GM19240 (cell line): ENCODE results near the gene NDC80.
"Not testable (repeated sequence)": the region's sequence is repeated elsewhere in the genome, so short reads cannot be mapped to it uniquely, and the experiment has no call there.

Source experiments
- DNase-seq: peaks from one replicate; pipeline ENCODE4 v3.0.0; 2011; ENCODE audit warnings: low spot score; ENCODE audit not compliant: insufficient read length

The NDC80 gene

DNA sequence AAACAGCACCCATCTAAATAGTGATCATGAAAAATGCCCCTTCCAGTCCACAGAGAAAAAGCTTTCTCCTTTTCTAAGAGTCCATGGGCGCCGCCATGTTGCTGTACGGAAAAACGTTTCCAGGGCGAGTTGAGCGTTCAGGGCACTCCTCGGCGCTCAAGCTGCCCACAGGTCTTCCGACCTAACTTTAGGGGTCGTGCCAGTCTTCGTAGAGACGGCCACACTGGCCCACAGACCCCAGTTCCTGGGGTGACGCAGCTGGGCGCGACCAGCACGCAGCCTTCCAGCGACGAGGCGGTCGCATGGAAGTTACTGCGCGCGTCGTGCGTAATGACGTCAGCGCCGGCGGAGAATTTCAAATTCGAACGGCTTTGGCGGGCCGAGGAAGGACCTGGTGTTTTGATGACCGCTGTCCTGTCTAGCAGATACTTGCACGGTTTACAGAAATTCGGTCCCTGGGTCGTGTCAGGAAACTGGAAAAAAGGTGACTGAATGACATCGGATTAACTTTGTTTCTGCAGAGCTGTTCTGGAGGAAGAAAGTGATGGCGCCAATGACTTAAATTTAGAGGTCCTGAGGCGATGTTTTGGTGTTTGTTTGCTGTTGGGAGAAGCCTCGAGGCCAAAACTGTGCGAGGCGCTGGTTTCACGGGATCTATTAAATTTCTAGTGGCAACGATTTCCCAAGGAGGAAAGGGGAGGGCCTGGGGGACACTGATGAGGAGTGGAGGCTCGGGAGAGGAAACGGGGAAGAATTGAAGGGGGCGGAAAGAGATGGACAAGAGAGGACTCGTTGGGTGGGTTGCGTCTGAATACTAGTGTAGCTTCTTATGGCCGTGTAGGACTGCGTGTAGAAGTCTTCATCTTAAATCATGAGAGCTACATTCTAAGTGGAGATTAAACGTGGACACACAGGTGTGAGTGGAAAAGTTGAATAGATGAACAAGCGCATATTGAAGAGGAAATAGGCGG, at the start of gene NDC80, which contains the start of gene METTL4:
Gene NDC80 (plus strand): TSS at position 358 of the 971 bp plus-strand sequence. CDS start 1,429 bp downstream, outside the sequence.
Gene METTL4 (minus strand): TSS at position 306 of the 971 bp plus-strand sequence. CDS start 4,289 bp downstream, outside the sequence.
- DNase-seq = peak; percentile 25

- no peak for DNase-seq
These were observed 49.2 kb upstream of the NDC80 start for GRCh38 chr18:2522112-2522511.

- DNase-seq = not testable (repeated sequence)
These were observed 46.6 kb upstream of the NDC80 start for GRCh38 chr18:2524794-2525198.

- no peak for DNase-seq
These were observed 45.0 kb upstream of the NDC80 start for GRCh38 chr18:2526329-2526728.

DNA sequence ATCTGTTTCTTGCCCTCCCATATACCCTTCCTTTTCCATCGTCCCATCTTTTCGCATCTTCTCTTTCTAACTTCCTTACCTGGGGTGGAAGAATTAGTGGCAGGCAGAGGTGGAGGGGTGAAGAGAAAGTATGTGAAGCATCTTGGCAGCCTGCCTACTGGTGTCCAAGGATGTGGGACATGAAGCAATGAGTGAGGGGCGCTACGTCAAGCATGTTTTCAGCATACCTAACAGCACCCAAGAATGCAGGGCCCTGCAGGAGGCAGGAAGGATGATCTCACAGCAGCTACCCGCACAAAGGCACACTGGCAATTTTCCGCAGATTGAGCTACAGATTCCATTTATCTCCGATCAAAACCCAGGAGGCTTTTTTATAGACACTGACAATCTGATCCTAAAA, 42.2 kb upstream of the NDC80 start:
- no peak for DNase-seq

DNA sequence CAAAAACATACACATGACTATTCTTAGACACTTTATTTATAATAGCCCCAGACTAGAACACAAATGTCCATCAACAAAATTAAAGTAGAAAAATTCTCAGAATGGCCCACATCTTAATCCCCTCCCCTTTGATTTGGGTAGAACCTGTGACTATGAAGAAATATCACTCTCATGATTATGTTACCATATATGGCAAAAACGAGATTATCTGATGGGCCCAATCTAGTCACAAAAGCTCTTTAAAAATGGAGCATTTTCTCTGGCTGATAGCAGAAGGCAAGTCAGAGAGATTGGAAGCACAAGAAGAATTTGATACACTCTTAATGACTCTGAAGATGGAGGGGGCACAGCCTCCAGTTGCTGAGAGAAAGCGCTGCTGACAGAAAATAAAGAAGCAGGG, 39.6 kb upstream of the NDC80 start:
- DNase-seq = no peak

DNA sequence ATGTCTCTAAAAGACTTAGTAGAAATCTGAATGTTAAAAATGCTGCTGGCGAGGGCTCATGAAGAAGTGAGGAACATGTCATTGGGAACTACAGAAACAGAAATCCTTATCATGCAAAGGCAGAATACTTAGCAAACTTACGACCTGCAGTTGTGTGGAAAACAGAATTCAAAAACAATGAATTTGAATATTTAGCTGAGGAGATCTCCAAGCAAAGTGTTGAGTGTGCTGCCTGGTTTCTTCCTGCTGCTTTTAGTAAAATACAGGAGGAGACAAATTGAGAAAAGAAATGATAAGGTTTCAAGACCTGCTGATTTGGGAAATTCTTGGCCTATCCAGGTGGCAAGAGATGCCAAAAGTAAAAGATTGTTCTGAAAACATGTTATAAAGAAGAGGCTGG, 38.6 kb upstream of the NDC80 start:
- no peak for DNase-seq

DNA sequence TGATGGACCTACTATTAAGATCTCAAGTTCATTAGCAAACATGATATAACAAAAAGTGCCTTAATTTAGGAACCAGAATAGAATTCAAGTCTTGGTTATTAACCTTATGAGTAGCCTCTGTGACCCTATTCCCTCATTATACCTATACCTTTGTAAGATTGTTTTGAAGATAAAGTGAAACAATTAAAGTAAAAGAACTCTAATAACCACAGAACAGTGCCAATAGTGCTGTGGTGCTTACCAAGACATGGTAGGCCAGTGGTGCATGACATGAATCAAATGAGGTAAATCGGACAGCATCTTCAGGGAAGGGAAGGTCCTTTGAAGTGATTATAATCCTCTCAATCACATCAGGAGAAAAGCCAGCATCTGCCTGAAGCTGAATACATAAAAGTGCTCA, 36.5 kb upstream of the NDC80 start:
- DNase-seq = no peak

GRCh38 chr18:2535419-2535910, 35.9 kb upstream of the NDC80 start:
- DNase-seq = no peak

- no peak for DNase-seq
These were observed 35.3 kb upstream of the NDC80 start for GRCh38 chr18:2536063-2536462.

- DNase-seq = no peak
These were observed 34.9 kb upstream of the NDC80 start for GRCh38 chr18:2536493-2536892.

DNA sequence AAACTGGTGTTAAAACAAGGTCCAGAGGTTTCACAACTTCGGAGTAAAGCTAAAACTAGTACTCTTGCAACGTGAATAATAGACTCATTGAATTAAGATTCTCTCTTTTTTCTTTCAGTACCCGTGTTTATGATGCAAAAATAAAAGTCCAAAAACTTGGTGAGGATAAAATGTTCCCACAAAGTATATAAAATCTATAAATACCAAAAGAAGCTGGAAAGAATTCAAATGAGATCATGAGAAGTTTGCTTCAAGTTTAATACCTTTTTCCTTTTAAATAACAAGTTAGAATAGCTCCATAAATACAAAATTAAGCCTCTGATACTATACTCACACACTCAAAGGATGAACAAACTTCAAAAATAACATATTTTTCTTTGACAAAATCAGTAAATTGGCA, 34.1 kb upstream of the NDC80 start:
- no peak for DNase-seq

DNA sequence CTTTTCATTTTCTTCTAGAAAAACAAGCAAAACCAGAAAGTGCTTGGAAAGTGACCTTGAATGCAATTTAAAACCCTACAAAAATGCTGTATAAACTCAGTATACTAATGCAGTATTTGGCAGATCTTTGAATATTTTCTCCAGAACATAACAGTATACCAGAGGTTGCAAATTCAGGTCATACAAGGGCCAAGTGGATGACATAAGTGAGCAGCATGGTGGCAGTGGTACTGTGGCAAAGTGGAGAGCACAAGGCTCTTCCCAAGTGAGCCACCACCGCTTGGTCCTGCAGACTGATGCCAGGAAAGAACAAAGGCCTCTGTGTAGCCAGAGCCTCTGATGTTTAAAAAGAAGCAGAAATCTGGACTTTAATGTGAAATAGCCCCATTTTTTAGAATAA, 33.1 kb upstream of the NDC80 start:
- no peak for DNase-seq

- DNase-seq = no peak
These were observed 32.5 kb upstream of the NDC80 start for GRCh38 chr18:2538844-2539243.

DNA sequence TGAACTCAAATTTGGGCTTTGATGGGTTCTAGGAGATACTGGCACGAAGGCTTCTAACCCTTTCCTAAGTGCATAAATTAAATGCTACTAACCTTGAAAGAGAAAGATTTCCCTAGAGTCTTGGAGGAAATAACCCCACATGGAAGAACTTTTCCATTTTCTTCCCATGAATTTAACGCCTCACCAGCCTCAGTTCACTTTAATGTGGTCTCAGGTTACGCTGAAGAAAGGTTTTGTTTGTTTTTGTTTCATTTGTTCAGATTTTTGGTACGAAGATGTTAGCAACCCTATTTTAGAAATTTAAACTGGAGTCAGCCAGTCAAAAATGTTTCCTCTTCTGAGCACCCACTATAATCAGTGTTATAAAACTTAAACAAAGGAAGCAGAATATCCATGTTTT, 30.8 kb upstream of the NDC80 start:
- DNase-seq = no peak

GRCh38 chr18:2541925-2542563, 29.3 kb upstream of the NDC80 start:
- not testable (repeated sequence) for DNase-seq

DNA sequence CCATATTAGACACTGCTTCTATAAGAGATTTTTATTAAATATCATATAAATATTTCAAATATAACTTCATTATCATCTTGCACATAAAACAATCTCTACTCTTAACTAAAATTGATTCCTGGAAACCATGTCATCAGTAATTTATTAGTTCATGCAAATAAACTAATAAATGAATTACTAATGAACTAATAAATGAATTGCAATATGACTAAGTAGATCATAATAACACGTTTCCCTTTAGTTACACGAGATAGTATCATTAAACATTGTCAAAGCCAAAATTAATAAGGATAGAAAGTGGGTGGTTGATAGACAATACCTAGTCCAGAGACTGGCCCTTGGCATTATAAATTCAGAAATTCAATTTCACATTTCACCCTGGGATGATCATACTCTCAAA, 26.2 kb upstream of the NDC80 start:
- DNase-seq = no peak

- DNase-seq = no peak
These were observed 23.8 kb upstream of the NDC80 start for GRCh38 chr18:2547477-2548087.

DNA sequence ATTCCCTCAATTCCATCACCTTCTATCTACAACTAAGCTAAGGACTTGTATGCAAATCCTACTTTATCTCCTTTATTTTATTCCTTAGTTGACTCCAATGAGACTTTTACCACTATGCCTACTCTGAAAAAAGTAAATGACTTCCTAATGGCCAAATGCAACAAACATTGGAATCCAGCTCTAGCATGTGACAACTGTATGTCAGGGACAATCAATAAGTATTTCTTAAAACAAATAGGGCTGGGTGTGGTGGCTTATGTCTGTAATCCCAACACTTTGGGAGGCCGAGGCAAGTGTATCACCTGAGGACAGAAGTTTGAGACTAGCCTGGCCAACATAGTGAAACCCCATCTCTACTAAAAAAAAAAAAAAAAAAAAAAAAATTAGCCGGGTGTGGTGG, 21.9 kb upstream of the NDC80 start:
- DNase-seq = no peak

GRCh38 chr18:2551425-2551824, 19.9 kb upstream of the NDC80 start:
- no peak for DNase-seq

DNA sequence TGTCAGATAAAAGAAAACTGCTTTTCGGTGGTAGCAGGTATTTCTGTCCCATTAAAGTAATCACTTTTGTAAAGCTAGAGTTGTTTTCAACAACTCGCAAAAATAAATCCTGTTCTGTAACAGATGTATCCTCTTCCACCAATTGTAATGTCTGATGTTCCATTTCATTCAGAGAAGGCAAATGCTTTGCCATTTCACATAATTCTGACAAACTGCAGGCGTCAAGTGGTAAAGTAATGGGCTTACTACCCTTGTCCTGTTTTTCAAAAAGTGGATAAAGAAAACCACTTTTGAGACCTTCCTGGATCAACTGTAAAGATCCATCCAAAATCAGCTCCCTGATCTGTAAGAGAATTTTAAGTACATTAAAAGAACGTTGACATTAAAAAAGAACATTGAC, 16.7 kb upstream of the NDC80 start:
- DNase-seq = no peak

DNA sequence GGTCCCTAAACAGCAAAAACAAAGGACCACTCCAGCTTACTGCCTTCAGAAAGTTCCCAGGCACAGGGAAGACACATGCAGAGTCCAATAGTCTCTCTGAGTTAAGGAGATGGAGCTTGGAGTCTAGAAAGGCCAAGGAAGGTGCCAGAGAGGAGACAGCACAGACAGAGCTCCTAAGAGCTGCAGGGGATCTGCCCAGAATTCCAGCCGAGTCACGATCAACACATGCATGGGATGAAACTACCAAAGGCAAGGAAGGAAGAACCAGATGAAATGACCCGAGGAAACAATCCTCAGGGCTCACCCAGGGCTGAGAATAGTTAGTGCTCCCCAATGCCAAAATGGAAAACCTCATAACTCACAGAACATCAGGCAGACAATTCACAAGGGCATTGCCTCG, 15.5 kb upstream of the NDC80 start:
- DNase-seq = no peak
